GM12892 (cell line): ENCODE data around the gene PRKN.

ENCODE experiments used
- DNase-seq: peaks from one replicate; pipeline ENCODE4 v3.0.0; 2011; ENCODE audit not compliant: insufficient read length
- FAIRE-seq: peaks from 2 replicates; lab custom pipeline; 2011; peaks lifted over from hg19 to GRCh38; lab: Jason Lieb, UNC
- POLR2A ChIP-seq: IDR thresholded peaks from 2 replicates; pipeline ENCODE4 v1.6.1; 2011; ENCODE audit warnings: low read depth, low read length, control low read depth
- POLR2AphosphoS5 ChIP-seq: IDR thresholded peaks from 2 replicates; pipeline ENCODE4 v1.6.1; 2011; ENCODE audit warnings: low read depth, low read length, control low read depth
- TAF1 ChIP-seq: IDR thresholded peaks from 2 replicates; pipeline ENCODE4 v1.6.1; 2011; ENCODE audit warnings: low read depth, mild to moderate bottlenecking, control low read depth, low read length, borderline replicate concordance

PRKN gene

DNA sequence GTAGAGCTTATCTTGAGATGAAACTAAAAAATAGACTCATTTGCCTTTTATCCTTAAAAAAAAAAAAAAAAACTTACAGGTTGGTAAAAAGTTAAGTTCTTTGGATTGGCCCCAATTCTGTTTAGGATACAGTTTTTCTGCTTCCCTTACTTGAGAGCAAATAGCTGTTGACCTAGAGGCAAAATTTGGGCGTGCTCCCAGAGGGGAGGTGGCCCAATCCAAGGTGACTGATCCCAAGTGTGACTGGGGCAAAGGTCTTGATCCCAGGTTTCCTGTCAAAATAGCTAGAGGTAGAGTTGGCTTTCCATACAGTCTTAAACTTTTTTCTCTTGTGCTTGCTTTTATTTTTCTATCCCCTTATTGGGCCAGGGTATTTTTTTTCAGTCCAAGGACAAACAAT, 1089.9 kb downstream of the PRKN start:
- DNase-seq (no peak), FAIRE-seq (no peak)
- TF ChIP-seq TAF1 = no peak
- no peak for TF ChIP-seq POLR2AphosphoS5
- no peak for TF ChIP-seq POLR2A

- FAIRE-seq (no peak), DNase-seq (no peak)
- no peak for TF ChIP-seq POLR2AphosphoS5
- TF ChIP-seq TAF1 = no peak
- no peak for TF ChIP-seq POLR2A
These were observed 1090.6 kb downstream of the PRKN start for GRCh38 chr6:161636882-161637430.

- DNase-seq (no peak), FAIRE-seq (no peak)
- no peak for TF ChIP-seq POLR2AphosphoS5
- no peak for TF ChIP-seq TAF1
- no peak for TF ChIP-seq POLR2A
These were observed 1091.6 kb downstream of the PRKN start for GRCh38 chr6:161635975-161636374.

GRCh38 chr6:161634916-161635315, 1092.7 kb downstream of the PRKN start:
- no peak for TF ChIP-seq POLR2AphosphoS5
- no peak for TF ChIP-seq TAF1
- TF ChIP-seq POLR2A = no peak
- FAIRE-seq (no peak), DNase-seq (no peak)

DNA sequence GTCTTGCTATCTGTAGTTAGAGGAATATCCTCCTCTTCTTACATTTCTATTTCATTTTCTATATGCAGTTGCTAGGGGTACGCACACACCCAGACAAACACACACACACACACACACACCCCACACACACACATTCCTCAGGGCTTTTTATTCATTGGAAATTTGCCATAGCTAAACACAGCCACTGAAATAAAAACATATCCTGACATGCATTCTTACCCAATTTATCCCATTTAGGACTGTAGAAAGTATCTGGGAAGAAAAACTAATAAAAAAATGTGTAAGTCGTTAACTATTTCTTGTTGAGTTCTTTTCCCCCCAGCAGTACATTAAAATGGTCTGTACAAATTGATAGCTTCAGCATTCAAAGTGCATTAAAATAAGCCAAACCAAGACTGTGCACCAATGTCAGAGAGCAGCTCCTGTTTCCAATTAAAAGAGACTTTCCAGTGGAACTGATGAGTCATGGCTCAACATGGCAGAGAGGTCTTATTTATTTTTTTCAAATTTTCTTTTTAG, 1095.8 kb downstream of the PRKN start:
- TF ChIP-seq POLR2AphosphoS5 = no peak
- no peak for TF ChIP-seq POLR2A
- DNase-seq (no peak), FAIRE-seq (no peak)

DNA sequence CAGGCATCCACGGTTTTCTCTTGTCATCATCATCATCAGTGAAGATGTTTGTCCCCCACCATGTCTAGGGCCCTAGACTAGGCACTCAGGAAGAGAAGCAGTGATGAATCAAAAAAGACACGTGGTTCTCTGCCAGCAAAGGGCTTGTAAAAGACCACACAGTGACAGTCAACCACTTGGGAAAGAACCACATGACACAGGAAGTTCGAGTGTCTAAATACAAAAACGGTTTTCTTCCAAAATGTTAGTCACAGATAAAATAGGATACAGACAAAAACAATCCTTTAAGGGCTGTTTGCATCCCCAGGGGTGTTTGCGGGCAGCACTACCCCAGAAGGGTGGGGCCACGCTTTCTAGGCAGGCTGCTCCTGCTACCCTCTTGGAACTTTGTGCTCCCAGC, 1096.9 kb downstream of the PRKN start:
- no peak for TF ChIP-seq POLR2AphosphoS5
- TF ChIP-seq TAF1 = no peak
- no peak for TF ChIP-seq POLR2A
- no peak for DNase-seq
- no peak for FAIRE-seq

- no peak for TF ChIP-seq POLR2AphosphoS5
- no peak for TF ChIP-seq TAF1
- no peak for TF ChIP-seq POLR2A
- no peak for DNase-seq
- no peak for FAIRE-seq
These were observed 1101.4 kb downstream of the PRKN start for GRCh38 chr6:161626132-161626676.

DNA sequence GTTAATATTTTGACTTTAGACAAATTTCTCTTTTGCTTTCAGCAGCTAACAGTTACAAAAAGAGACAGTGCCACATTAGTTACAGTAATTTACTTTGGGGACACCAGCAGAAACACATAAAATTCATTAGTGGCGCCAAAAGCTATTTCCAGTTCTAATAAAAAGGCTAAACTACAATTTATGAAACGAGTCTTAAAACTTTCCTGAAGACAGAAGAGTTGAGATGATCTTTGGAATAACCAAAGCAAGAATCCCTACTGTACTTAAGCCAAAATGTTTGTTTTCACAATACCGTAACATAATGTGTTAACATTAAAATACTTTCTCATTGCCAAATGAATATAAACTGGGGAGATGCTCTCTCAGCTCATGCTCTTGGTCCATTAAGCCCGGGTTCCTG, 1103.5 kb downstream of the PRKN start:
- DNase-seq (no peak), FAIRE-seq (no peak)
- no peak for TF ChIP-seq TAF1
- no peak for TF ChIP-seq POLR2A
- no peak for TF ChIP-seq POLR2AphosphoS5

DNA sequence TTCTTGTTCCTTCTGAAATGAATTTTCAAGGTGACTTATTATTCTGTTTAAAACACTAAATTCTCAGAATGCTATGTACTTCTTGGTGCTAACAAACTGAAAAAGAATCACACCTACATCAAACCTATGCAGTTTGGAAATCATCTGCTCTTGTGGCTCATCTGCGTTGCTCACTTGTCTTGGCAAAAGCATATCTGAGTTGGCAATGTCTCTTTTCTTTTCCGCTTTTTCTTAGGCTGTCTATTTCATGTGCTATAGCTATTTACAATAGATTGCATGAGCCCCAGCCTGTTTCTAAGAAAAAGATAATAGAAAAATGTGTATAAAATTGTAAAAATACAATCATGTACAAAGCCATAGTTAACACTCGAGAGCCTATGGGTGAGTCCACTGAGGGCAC, 1104.8 kb downstream of the PRKN start:
- FAIRE-seq (no peak), DNase-seq (no peak)
- TF ChIP-seq POLR2A (no peak), POLR2AphosphoS5 (no peak), TAF1 (no peak)

DNA sequence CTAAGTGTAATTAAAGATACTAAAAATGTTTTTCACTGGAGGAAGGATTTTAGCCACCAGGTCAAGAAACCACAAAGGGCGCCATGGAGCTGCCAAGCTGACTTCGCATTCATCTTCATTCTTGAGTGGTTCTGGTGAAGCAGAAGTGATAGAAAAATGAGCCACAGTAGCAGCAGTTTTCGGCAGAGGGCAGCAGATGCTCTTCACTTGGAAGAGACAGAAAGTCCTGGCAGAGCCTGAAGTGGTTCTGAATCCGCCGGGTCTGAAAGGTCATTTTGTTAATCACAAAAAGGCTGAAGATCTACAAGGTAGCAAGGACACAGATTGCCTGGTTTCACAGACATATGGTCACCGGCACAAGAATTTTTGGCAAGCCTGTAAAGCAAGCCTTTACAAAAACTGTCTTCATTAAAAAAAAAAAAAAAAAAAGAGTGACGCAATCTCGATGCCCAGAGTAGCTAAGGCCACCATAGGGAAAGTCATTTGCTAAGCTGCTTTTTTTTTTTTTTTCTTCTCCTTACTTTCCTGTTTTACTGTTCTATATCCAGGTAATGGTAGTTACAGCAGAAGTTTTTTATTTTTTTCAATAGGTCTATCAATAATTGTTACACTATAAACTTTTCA, 1108.6 kb downstream of the PRKN start:
- DNase-seq (no peak), FAIRE-seq (no peak)
- TF ChIP-seq POLR2A (no peak), TAF1 (no peak), POLR2AphosphoS5 (no peak)

DNA sequence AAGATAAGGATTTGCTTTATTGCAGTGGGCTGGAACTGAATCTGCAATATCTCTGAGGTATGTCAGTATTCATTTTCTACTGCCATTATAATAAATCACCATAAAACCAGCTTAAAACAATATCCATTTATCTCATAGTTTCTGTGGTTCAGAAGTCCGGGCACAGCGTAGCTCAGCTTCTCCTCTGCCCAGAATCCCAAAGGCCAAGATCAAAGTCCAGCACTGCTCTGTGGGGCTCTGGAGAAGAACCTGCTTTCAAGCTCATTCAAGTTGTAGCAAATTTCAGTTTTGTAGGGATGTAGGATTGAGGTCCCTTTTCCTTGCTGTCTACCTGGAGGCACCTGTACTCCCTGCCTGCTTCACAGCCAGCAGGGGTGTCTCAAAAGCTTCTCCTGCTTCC, 1113.9 kb downstream of the PRKN start:
- TF ChIP-seq POLR2AphosphoS5 = no peak
- TF ChIP-seq POLR2A = no peak
- TF ChIP-seq TAF1 = no peak
- DNase-seq (no peak), FAIRE-seq (no peak)

- TF ChIP-seq POLR2AphosphoS5 (no peak), TAF1 (no peak), POLR2A (no peak)
- FAIRE-seq (no peak), DNase-seq (no peak)
These were observed 1118.8 kb downstream of the PRKN start for GRCh38 chr6:161608771-161609170.
